ENCODE measurements around the gene DALRD3.

DALRD3 gene

DNA sequence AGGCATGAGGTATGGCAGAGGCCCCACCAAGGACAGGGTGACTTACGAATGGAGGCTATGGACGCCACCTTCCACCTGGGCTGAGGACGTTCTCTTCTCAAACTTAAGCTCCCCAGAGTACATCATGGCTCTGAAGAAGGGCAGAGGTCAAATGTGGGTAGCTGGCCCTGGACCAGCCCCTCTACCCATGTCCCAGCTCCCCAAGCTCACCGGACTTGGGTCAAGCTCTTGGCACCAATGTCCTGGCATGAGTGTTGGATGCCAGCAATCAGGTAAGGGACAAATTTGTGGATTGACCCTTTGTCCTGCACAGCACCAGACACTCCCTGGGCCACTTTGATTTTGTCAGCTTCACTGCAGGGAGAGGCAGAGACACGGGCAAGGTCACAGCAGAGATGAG, 6.1 kb upstream of the DALRD3 start:
- POLR2A ChIA-PET = interaction anchor here (10.4 kb wide), 1 partner anchor 17 kb away, joined by 141 read pairs; the partner anchor contains the start of gene WDR6
- no peaks in the 10 kb centered on the region for H3K4me1 ChIP-seq (ENCODE audit: control insufficient read depth, insufficient read depth, low read length)

GRCh38 chr3:49023775-49024174, 5.4 kb upstream of the DALRD3 start:
- ChIA-PET CTCF (interaction anchor here (0.6 to 1.1 kb wide), 2 partner anchors 109 to 301 kb away, joined by 3 to 4 read pairs; no protein-coding TSS in a partner anchor), POLR2A (interaction anchor here (10.4 kb wide), 1 partner anchor 16 kb away, joined by 141 read pairs; the partner anchor contains the start of gene WDR6)
- H3K27ac ChIP-seq (ENCODE audit: extremely low read depth, low read depth, low read length) = no peak overlapping the region
- no peaks in the 10 kb centered on the region for H3K9me3 ChIP-seq (ENCODE audit: control insufficient read depth, insufficient read depth, low read depth, low read length)
- H3K4me3 ChIP-seq (ENCODE audit: low read depth, low read length) = no peak overlapping the region
- no peak for TF ChIP-seq ZNF555 (tag by site-specific recombination; conservative IDR thresholded peaks at IDR 0.05)
- TF ChIP-seq OSR2 (tag by site-specific recombination; IDR thresholded peaks at IDR 0.05) = no peak
- no peak for TF ChIP-seq ZNF391 (tag by site-specific recombination; IDR thresholded peaks at IDR 0.05; ENCODE audit: borderline replicate concordance, low read depth)
- TF ChIP-seq MEIS1 (CRISPR knock-in tag; IDR thresholded peaks at IDR 0.05; ENCODE audit: borderline replicate concordance) = no peak
- TF ChIP-seq, protein P1, sequence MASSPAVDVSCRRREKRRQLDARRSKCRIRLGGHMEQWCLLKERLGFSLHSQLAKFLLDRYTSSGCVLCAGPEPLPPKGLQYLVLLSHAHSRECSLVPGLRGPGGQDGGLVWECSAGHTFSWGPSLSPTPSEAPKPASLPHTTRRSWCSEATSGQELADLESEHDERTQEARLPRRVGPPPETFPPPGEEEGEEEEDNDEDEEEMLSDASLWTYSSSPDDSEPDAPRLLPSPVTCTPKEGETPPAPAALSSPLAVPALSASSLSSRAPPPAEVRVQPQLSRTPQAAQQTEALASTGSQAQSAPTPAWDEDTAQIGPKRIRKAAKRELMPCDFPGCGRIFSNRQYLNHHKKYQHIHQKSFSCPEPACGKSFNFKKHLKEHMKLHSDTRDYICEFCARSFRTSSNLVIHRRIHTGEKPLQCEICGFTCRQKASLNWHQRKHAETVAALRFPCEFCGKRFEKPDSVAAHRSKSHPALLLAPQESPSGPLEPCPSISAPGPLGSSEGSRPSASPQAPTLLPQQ (tag by site-specific recombination; IDR thresholded peaks at IDR 0.05) = no peak
- TF ChIP-seq ZNF221 (tag by site-specific recombination; IDR thresholded peaks at IDR 0.05; ENCODE audit: borderline replicate concordance) = no peak
- no peak for TF ChIP-seq ZNF473 (tag by site-specific recombination; IDR thresholded peaks at IDR 0.05)
- no peak for TF ChIP-seq ZNF274 (IDR thresholded peaks at IDR 0.05; ENCODE audit: low read length)
- no peak for TF ChIP-seq ZNF274 (tag by site-specific recombination; IDR thresholded peaks at IDR 0.05; ENCODE audit: borderline replicate concordance)
- TF ChIP-seq GLIS2 (tag by site-specific recombination; IDR thresholded peaks at IDR 0.05) = no peak
- TF ChIP-seq, protein P2, sequence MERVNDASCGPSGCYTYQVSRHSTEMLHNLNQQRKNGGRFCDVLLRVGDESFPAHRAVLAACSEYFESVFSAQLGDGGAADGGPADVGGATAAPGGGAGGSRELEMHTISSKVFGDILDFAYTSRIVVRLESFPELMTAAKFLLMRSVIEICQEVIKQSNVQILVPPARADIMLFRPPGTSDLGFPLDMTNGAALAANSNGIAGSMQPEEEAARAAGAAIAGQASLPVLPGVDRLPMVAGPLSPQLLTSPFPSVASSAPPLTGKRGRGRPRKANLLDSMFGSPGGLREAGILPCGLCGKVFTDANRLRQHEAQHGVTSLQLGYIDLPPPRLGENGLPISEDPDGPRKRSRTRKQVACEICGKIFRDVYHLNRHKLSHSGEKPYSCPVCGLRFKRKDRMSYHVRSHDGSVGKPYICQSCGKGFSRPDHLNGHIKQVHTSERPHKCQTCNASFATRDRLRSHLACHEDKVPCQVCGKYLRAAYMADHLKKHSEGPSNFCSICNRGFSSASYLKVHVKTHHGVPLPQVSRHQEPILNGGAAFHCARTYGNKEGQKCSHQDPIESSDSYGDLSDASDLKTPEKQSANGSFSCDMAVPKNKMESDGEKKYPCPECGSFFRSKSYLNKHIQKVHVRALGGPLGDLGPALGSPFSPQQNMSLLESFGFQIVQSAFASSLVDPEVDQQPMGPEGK (tag by site-specific recombination; IDR thresholded peaks at IDR 0.05) = no peak
- no peak for TF ChIP-seq ZSCAN23 (tag by site-specific recombination; IDR thresholded peaks at IDR 0.05)
- TF ChIP-seq ZNF114 (tag by site-specific recombination; IDR thresholded peaks at IDR 0.05) = no peak
- TF ChIP-seq ZEB2 (tag by site-specific recombination; IDR thresholded peaks at IDR 0.05) = no peak
- no peak for TF ChIP-seq TRIM28 (IDR thresholded peaks at IDR 0.05; ENCODE audit: borderline replicate concordance, low read length)
- no peak for TF ChIP-seq ZBTB20 (tag by site-specific recombination; IDR thresholded peaks at IDR 0.05)
- TF ChIP-seq IKZF3 (tag by site-specific recombination; IDR thresholded peaks at IDR 0.05) = no peak
- TF ChIP-seq HOXA7 (CRISPR knock-in tag; IDR thresholded peaks at IDR 0.05; ENCODE audit: borderline replicate concordance) = no peak
- no peak for TF ChIP-seq ZNF140 (tag by site-specific recombination; IDR thresholded peaks at IDR 0.05)
- peaks cover 0 to 60% of the 10 kb centered on the region in 2 experiments; a peak in 2 of 3 replicates for H3K36me3 ChIP-seq (ENCODE audit: control insufficient read depth in 2 of 2, insufficient read depth in 1 of 2, low read length in 2 of 2)
- no peaks in the 10 kb centered on the region for H3K4me1 ChIP-seq (ENCODE audit: control insufficient read depth, insufficient read depth, low read length)

More for the DNA sequence above, 6.1 kb upstream of the DALRD3 start:
- H3K4me3 ChIP-seq (ENCODE audit: low read depth, low read length) = no peak overlapping the region
- H3K9me3 ChIP-seq (ENCODE audit: control insufficient read depth, insufficient read depth, low read depth, low read length) = no peaks in the 10 kb centered on the region
- CTCF ChIA-PET = interaction anchor here (0.7 to 1.1 kb wide), 2 partner anchors 17 to 108 kb away, joined by 3 to 4 read pairs; no protein-coding TSS in a partner anchor
- TF ChIP-seq ZNF138 (tag by site-specific recombination; IDR thresholded peaks at IDR 0.05; ENCODE audit: borderline replicate concordance) = no peak
- no peak for TF ChIP-seq RBAK (tag by site-specific recombination; IDR thresholded peaks at IDR 0.05)
- TF ChIP-seq, protein P3, sequence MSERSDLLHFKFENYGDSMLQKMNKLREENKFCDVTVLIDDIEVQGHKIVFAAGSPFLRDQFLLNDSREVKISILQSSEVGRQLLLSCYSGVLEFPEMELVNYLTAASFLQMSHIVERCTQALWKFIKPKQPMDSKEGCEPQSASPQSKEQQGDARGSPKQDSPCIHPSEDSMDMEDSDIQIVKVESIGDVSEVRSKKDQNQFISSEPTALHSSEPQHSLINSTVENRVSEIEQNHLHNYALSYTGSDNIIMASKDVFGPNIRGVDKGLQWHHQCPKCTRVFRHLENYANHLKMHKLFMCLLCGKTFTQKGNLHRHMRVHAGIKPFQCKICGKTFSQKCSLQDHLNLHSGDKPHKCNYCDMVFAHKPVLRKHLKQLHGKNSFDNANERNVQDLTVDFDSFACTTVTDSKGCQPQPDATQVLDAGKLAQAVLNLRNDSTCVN (tag by site-specific recombination; optimal IDR thresholded peaks at IDR 0.05) = no peak
- TF ChIP-seq ZNF585B (tag by site-specific recombination; IDR thresholded peaks at IDR 0.05) = no peak
- peaks cover 0 to 61% of the 10 kb centered on the region in 2 experiments; a peak in 2 of 3 replicates for H3K36me3 ChIP-seq (ENCODE audit: control insufficient read depth in 2 of 2, insufficient read depth in 1 of 2, low read length in 2 of 2)
- H3K27ac ChIP-seq (ENCODE audit: extremely low read depth, low read depth, low read length) = no peak overlapping the region

All from HEK293 (cell line).